22Rv1 (cell line): ENCODE data around the gene PAPLN.

Experiments used
- H3K27ac ChIP-seq: fragments of 450-650 bp; 2 replicates; pipeline ENCODE4 v1.5.1; 2017
- CTCF ChIP-seq: fragments of 450-650 bp; IDR thresholded peaks from 2 replicates; pipeline ENCODE4 v1.5.1; 2017; ENCODE audit warnings: mild to moderate bottlenecking
- ZFX ChIP-seq: fragments of 450-650 bp; IDR thresholded peaks from 2 replicates; pipeline ENCODE4 v1.6.1; 2017; ENCODE audit warnings: antibody characterized with exemption, borderline replicate concordance

The PAPLN gene

GRCh38 chr14:73269729-73270531 lies 32.6 kb downstream of the PAPLN start:
- no peak overlapping the region for H3K27ac ChIP-seq
- TF ChIP-seq ZFX (no peak), CTCF (no peak)

GRCh38 chr14:73272393-73272792 lies 35.1 kb downstream of the PAPLN start:
- H3K27ac ChIP-seq = no peak overlapping the region
- TF ChIP-seq CTCF = no peak
- TF ChIP-seq ZFX = no peak

- no peak for TF ChIP-seq CTCF
- no peak overlapping the region for H3K27ac ChIP-seq
These were observed 36.5 kb downstream of the PAPLN start for GRCh38 chr14:73273799-73274198.

- TF ChIP-seq ZFX (no peak), CTCF (no peak)
- H3K27ac ChIP-seq = no peak overlapping the region
These were observed 39.5 kb downstream of the PAPLN start for GRCh38 chr14:73276836-73277235.

- TF ChIP-seq CTCF = no peak
- TF ChIP-seq ZFX = no peak
- H3K27ac ChIP-seq = no peak overlapping the region
These were observed 40.1 kb downstream of the PAPLN start for GRCh38 chr14:73277376-73277775.

- TF ChIP-seq CTCF = no peak
- TF ChIP-seq ZFX = no peak
- H3K27ac ChIP-seq = no peak overlapping the region
These were observed 43.6 kb downstream of the PAPLN start for GRCh38 chr14:73280903-73281302.

- H3K27ac ChIP-seq = no peak overlapping the region
- TF ChIP-seq ZFX (no peak), CTCF (no peak)
These were observed 46.5 kb downstream of the PAPLN start for GRCh38 chr14:73283608-73284379.
